ENCODE data around the gene COL25A1.

The COL25A1 gene

DNA sequence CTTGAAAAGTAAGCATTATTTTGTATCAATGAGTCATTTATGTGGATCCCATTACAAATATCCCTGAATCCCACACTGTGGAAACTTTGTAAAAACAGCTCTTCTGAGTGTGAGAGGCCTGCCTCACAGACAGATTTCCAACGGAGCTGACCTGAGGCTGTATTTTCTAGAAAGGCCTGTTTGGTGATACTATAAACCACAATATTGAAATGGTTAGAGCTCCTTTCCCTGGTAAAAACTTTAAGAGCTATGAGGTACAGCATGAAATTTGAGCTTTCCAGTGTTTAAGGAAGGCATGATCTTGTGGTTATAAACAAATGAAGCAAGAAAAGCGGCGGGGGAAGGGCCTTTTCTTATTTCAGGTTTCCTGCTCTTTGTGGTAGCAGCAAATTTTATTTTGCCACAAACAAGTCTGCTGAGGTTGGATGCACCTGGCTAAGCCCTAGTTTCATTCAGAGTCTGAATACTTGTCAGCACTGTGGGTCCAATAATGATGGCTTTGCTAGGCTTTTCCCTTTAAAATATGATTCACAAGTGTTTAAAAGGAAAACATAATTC, 452.8 kb downstream of the COL25A1 start:
- CTCF ChIA-PET = no interaction called here
- no peak for DNase-seq (ENCODE audit: extremely low spot score)
- POLR2A ChIA-PET = no interaction called here
- no peak for TF ChIP-seq HDGF (IDR thresholded peaks at IDR 0.05; ENCODE audit: borderline replicate concordance)
- no peak for TF ChIP-seq TARDBP (IDR thresholded peaks at IDR 0.05)
- TF ChIP-seq FOXK2 (IDR thresholded peaks at IDR 0.05) = no peak
- TF ChIP-seq SUZ12 (IDR thresholded peaks at IDR 0.05) = no peak
- no peak for TF ChIP-seq LEF1 (IDR thresholded peaks at IDR 0.05; ENCODE audit: borderline replicate concordance)
- TF ChIP-seq FOXA1 (IDR thresholded peaks at IDR 0.05) = no peak
- TF ChIP-seq, protein P1, sequence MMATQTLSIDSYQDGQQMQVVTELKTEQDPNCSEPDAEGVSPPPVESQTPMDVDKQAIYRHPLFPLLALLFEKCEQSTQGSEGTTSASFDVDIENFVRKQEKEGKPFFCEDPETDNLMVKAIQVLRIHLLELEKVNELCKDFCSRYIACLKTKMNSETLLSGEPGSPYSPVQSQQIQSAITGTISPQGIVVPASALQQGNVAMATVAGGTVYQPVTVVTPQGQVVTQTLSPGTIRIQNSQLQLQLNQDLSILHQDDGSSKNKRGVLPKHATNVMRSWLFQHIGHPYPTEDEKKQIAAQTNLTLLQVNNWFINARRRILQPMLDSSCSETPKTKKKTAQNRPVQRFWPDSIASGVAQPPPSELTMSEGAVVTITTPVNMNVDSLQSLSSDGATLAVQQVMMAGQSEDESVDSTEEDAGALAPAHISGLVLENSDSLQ (IDR thresholded peaks at IDR 0.05) = no peak
- no peak for TF ChIP-seq NFRKB (IDR thresholded peaks at IDR 0.05)
- TF ChIP-seq ARNT (IDR thresholded peaks at IDR 0.05) = no peak
- TF ChIP-seq ZNF384 (IDR thresholded peaks at IDR 0.05) = no peak
- no peak for TF ChIP-seq CTBP1 (IDR thresholded peaks at IDR 0.05; ENCODE audit: borderline replicate concordance)
- TF ChIP-seq SP1 (IDR thresholded peaks at IDR 0.05) = no peak
- TF ChIP-seq FOXM1 (IDR thresholded peaks at IDR 0.05; ENCODE audit: borderline replicate concordance) = no peak
- no peak for TF ChIP-seq BHLHE40 (IDR thresholded peaks at IDR 0.05; ENCODE audit: borderline replicate concordance)
- TF ChIP-seq ELF4 (IDR thresholded peaks at IDR 0.05) = no peak
- no peak for TF ChIP-seq L3MBTL2 (conservative IDR thresholded peaks at IDR 0.05)

DNA sequence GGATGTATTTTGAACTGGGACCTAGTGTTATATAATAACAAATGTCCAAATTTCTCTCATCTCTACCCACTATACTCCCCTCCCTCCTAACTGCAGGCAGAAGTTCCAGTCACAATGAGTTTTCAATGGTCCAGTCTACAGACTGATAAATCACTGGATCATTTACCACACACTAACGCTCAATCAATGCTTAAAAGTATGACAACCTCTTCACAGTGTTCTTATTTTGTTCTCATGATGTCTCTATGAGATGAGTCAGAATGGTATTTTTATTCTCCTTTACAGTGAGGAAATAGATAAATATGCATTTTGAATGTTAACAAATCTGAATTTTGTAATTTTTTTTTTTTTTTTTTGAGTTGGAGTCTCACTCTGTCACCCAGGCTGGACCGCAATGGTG, 455.9 kb downstream of the COL25A1 start:
- TF ChIP-seq FOXK2 (IDR thresholded peaks at IDR 0.05) (no peak), L3MBTL2 (conservative IDR thresholded peaks at IDR 0.05) (no peak)
- POLR2A ChIA-PET = no interaction called here
- CTCF ChIA-PET = no interaction called here
- no peak for DNase-seq (ENCODE audit: extremely low spot score)

DNA sequence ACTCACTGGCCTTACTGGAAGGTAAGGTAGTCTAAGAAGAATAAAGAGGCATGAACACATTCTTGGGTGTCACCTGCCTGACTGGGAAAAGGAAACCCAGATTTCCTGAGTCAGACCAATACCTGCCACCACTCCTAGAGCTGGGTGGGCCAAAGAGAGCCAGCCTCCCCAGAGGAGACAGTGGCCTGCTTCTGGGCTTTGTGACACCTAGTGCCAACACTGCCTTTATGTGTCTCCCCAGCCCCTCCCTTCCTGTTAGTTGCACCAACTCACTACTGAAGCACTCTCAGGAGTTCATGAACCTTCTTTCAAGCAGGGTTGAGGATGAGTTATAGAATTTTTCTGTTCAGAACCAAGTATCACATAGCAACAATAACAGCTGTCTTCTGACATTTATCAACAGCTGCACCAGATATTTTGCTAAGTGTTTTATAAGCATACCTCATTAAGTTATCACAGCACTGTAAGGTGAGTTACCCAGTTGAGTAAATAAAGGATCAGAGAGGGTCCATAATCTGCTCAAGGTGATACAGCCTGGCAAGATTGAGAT, 462.0 kb downstream of the COL25A1 start:
- TF ChIP-seq ELF4 (IDR thresholded peaks at IDR 0.05) (no peak), TARDBP (IDR thresholded peaks at IDR 0.05) (no peak), FOXA1 (IDR thresholded peaks at IDR 0.05) (no peak), SUZ12 (IDR thresholded peaks at IDR 0.05) (no peak), CTBP1 (IDR thresholded peaks at IDR 0.05; ENCODE audit: borderline replicate concordance) (no peak), SP1 (IDR thresholded peaks at IDR 0.05) (no peak), FOXM1 (IDR thresholded peaks at IDR 0.05; ENCODE audit: borderline replicate concordance) (no peak), BHLHE40 (IDR thresholded peaks at IDR 0.05; ENCODE audit: borderline replicate concordance) (no peak), FOXK2 (IDR thresholded peaks at IDR 0.05) (no peak), LEF1 (IDR thresholded peaks at IDR 0.05; ENCODE audit: borderline replicate concordance) (no peak), NFRKB (IDR thresholded peaks at IDR 0.05) (no peak), HDGF (IDR thresholded peaks at IDR 0.05; ENCODE audit: borderline replicate concordance) (no peak), ARNT (IDR thresholded peaks at IDR 0.05) (no peak), ZNF384 (IDR thresholded peaks at IDR 0.05) (no peak), L3MBTL2 (conservative IDR thresholded peaks at IDR 0.05) (no peak)
- TF ChIP-seq, protein P1 (IDR thresholded peaks at IDR 0.05) = no peak
- no peak for DNase-seq (ENCODE audit: extremely low spot score)
- POLR2A ChIA-PET = no interaction called here
- CTCF ChIA-PET = no interaction called here

- TF ChIP-seq TARDBP (IDR thresholded peaks at IDR 0.05) = no peak
- no peak for TF ChIP-seq SP1 (IDR thresholded peaks at IDR 0.05)
- no peak for TF ChIP-seq CTBP1 (IDR thresholded peaks at IDR 0.05; ENCODE audit: borderline replicate concordance)
- TF ChIP-seq, protein P1 (IDR thresholded peaks at IDR 0.05) = no peak
- no peak for TF ChIP-seq HDGF (IDR thresholded peaks at IDR 0.05; ENCODE audit: borderline replicate concordance)
- no peak for TF ChIP-seq FOXM1 (IDR thresholded peaks at IDR 0.05; ENCODE audit: borderline replicate concordance)
- TF ChIP-seq ARNT (IDR thresholded peaks at IDR 0.05) = no peak
- TF ChIP-seq NFRKB (IDR thresholded peaks at IDR 0.05) = no peak
- no peak for TF ChIP-seq FOXA1 (IDR thresholded peaks at IDR 0.05)
- no peak for TF ChIP-seq BHLHE40 (IDR thresholded peaks at IDR 0.05; ENCODE audit: borderline replicate concordance)
- TF ChIP-seq FOXK2 (IDR thresholded peaks at IDR 0.05) = no peak
- CTCF ChIA-PET = no interaction called here
- POLR2A ChIA-PET = no interaction called here
- DNase-seq (ENCODE audit: extremely low spot score) = no peak
These were observed 463.1 kb downstream of the COL25A1 start for GRCh38 chr4:108839333-108839732.

DNA sequence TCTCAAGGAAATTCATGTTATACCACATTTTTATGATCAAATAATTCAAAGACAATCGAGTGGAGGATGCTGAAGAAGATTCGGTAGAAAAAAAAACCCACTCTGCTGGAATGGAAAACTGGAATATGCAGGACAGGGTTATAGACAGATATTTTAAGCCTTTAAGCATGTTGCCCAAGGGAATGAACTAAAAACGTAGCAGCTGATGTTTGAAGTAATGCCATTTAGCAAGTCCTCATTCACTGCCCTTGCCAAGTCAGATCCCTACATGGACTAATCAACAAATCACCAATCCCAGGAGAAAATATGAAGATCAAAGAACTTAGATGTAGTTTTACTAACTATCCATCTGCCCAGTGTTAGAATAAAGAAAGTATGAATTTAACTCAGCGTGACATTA, 464.0 kb downstream of the COL25A1 start:
- DNase-seq (ENCODE audit: extremely low spot score) = no peak
- CTCF ChIA-PET = no interaction called here

More for the DNA sequence above, 464.0 kb downstream of the COL25A1 start:
- TF ChIP-seq FOXK2 (IDR thresholded peaks at IDR 0.05) (no peak), ELF4 (IDR thresholded peaks at IDR 0.05) (no peak), FOXM1 (IDR thresholded peaks at IDR 0.05; ENCODE audit: borderline replicate concordance) (no peak), L3MBTL2 (conservative IDR thresholded peaks at IDR 0.05) (no peak), TARDBP (IDR thresholded peaks at IDR 0.05) (no peak), BHLHE40 (IDR thresholded peaks at IDR 0.05; ENCODE audit: borderline replicate concordance) (no peak), ZNF384 (IDR thresholded peaks at IDR 0.05) (no peak), ARNT (IDR thresholded peaks at IDR 0.05) (no peak), CTBP1 (IDR thresholded peaks at IDR 0.05; ENCODE audit: borderline replicate concordance) (no peak), NFRKB (IDR thresholded peaks at IDR 0.05) (no peak), SUZ12 (IDR thresholded peaks at IDR 0.05) (no peak), HDGF (IDR thresholded peaks at IDR 0.05; ENCODE audit: borderline replicate concordance) (no peak)
- TF ChIP-seq, protein P1 (IDR thresholded peaks at IDR 0.05) = no peak
- POLR2A ChIA-PET = no interaction called here
